GM12878 (cell line): ENCODE results near the gene SBF1. TPM values are rescaled to one million over a fixed set of nuclear protein-coding genes. Genes with fewer than 3 reads are reported as not detected.
A peak's percentile ranks its signal among the peaks of the same experiment; 100 is the strongest.

Source experiments
- ATAC-seq: fragments of 200-7000 bp; cut with Tn5 transposase; 3 replicates; pipeline ENCODE4 v1.9.1; 2020; ENCODE audit warnings: mild to moderate bottlenecking, moderate library complexity
- BruUV-seq: library from RNA; stranded (reverse); fragments of 400-500 nt; replicated peaks from 2 replicates; lab custom pipeline; 2021; lab: Mats Ljungman, UMichigan
- CTCF ChIA-PET: fragments of 300-600 bp; sonication (Branson Sonifier 250); formaldehyde crosslinking; extraction: SDS; loops from one replicate; lab custom pipeline; 2021; ENCODE audit warnings: inconsistent platforms; lab: Yijun Ruan, JAX
- POLR2A ChIA-PET: fragments of 350-600 bp; formaldehyde crosslinking; extraction: SDS; loops from one replicate; lab custom pipeline; 2021; ENCODE audit warnings: inconsistent platforms; lab: Charles Lee
- RAD21 ChIA-PET: fragments of 300-600 bp; sonication (Branson Sonifier 250); formaldehyde crosslinking; loops from one replicate; lab custom pipeline; 2023; ENCODE audit warnings: antibody characterized with exemption; ENCODE audit not compliant: unreplicated experiment; lab: Charles Lee
- SMC1A ChIA-PET: fragments of 300-600 bp; sonication (Branson Sonifier 250); formaldehyde crosslinking; loops from one replicate; lab custom pipeline; 2023; ENCODE audit not compliant: unreplicated experiment, uncharacterized antibody; lab: Charles Lee
- DNase-seq: peaks from one replicate; pipeline ENCODE4 v3.0.0-alpha.2; 2011; ENCODE audit warnings: low read depth, low spot score
- FAIRE-seq: peaks from 3 replicates; lab custom pipeline; 2011; peaks lifted over from hg19 to GRCh38; lab: Jason Lieb, UNC
- H2AFZ ChIP-seq: 2 replicates; pipeline ENCODE4 v1.6.0; 2011; ENCODE audit warnings: low read depth, low read length, control low read depth; ENCODE audit not compliant: control insufficient read depth
- H3K27ac ChIP-seq: 2 replicates; pipeline ENCODE4 v1.5.1; 2011; ENCODE audit warnings: control low read depth; ENCODE audit not compliant: control insufficient read depth, insufficient read depth
- H3K27me3 ChIP-seq, 2 experiments: replicated peaks in 1 of 2; 2 replicates each; pipeline versions ENCODE4 v1.6.0 to v1.6.1; 2011; ENCODE audit warnings: low read length in 1 of 2; ENCODE audit not compliant: control insufficient read depth in 2 of 2, insufficient read depth in 2 of 2
- H3K36me3 ChIP-seq, 2 experiments: 2 replicates each; pipeline ENCODE4 v1.5.1; 2011; ENCODE audit warnings: low read length in 1 of 2; ENCODE audit not compliant: control insufficient read depth in 2 of 2, insufficient read depth in 2 of 2
- H3K4me1 ChIP-seq: 2 replicates; pipeline ENCODE4 v1.6.1; 2011; ENCODE audit warnings: mild to moderate bottlenecking, low read length, moderate library complexity, mixed read lengths; ENCODE audit not compliant: control insufficient read depth, insufficient read depth
- H3K4me2 ChIP-seq: 2 replicates; pipeline ENCODE4 v1.6.0; 2011; ENCODE audit warnings: control low read depth; ENCODE audit not compliant: control insufficient read depth, insufficient read depth
- H3K4me3 ChIP-seq: fragments of 200-600 bp; sonication (generic); 2 replicates; pipeline ENCODE4 v1.5.1; 2016
- H3K79me2 ChIP-seq: 2 replicates; pipeline ENCODE4 v1.6.0; 2011; ENCODE audit warnings: low read length; ENCODE audit not compliant: control insufficient read depth, insufficient read depth
- H3K9ac ChIP-seq: 2 replicates; pipeline ENCODE4 v1.8.0; 2011; ENCODE audit warnings: low read length, control low read depth, mixed read lengths; ENCODE audit not compliant: control insufficient read depth, insufficient read depth
- H3K9me3 ChIP-seq: replicated peaks from 3 replicates; pipeline ENCODE4 v1.5.1; 2011; ENCODE audit warnings: mild to moderate bottlenecking, low read length; ENCODE audit not compliant: control insufficient read depth, insufficient read depth
- H4K20me1 ChIP-seq: 2 replicates; pipeline ENCODE4 v1.6.0; 2011; ENCODE audit not compliant: control insufficient read depth, insufficient read depth
- BACH1 ChIP-seq: fragments of 450-650 bp; IDR thresholded peaks from 2 replicates; pipeline ENCODE4 v1.6.1; 2017; ENCODE audit warnings: mild to moderate bottlenecking, borderline replicate concordance
- E4F1 ChIP-seq: fragments of 450-650 bp; IDR thresholded peaks from 2 replicates; pipeline ENCODE4 v1.6.1; 2018; ENCODE audit warnings: borderline replicate concordance, mild to moderate bottlenecking; ENCODE audit not compliant: partially characterized antibody
- HDAC6 ChIP-seq: fragments of 200-600 bp; sonication (generic); IDR thresholded peaks from one replicate; pipeline ENCODE4 v1.8.0; 2017; ENCODE audit warnings: antibody characterized with exemption; ENCODE audit not compliant: unreplicated experiment
- JUND ChIP-seq: IDR thresholded peaks from 2 replicates; pipeline ENCODE4 v1.6.1; 2012; ENCODE audit warnings: low read depth, mild to moderate bottlenecking, low read length, improper control_type of control experiment, moderate library complexity
- KAT2A ChIP-seq: conservative IDR thresholded peaks from 2 replicates; pipeline ENCODE4 v1.6.1; 2011; ENCODE audit warnings: low read depth, low read length; ENCODE audit not compliant: control insufficient read depth
- MEF2A ChIP-seq: IDR thresholded peaks from 2 replicates; pipeline ENCODE4 v1.6.1; 2011; ENCODE audit warnings: low read depth, mild to moderate bottlenecking, low read length, moderate library complexity; ENCODE audit not compliant: insufficient read depth
- MXI1 ChIP-seq: fragments of 150-350 bp; IDR thresholded peaks from 2 replicates; pipeline ENCODE4 v1.6.1; 2011; ENCODE audit warnings: low read depth, mild to moderate bottlenecking, inconsistent platforms, low read length, improper control_type of control experiment
- POLR2A ChIP-seq: IDR thresholded peaks from 2 replicates; pipeline ENCODE4 v1.6.1; 2011; ENCODE audit warnings: low read depth, mild to moderate bottlenecking, low read length
- POU2F2 ChIP-seq: IDR thresholded peaks from 3 replicates; pipeline ENCODE4 v1.6.1; 2011; ENCODE audit warnings: low read depth, mild to moderate bottlenecking, low read length, borderline replicate concordance
- ZNF687 ChIP-seq: fragments of 450-650 bp; IDR thresholded peaks from 2 replicates; pipeline ENCODE4 v1.6.1; 2017; ENCODE audit warnings: mild to moderate bottlenecking, moderate library complexity
- WGBS: methylation state at CpG from one replicate; pipeline ENCODE4 v1.1.6; 2016; ENCODE audit warnings: low lambda C conversion rate; ENCODE audit not compliant: insufficient replicate concordance, insufficient coverage; ENCODE audit errors: missing lambda C conversion rate; 5-methylcytosine and 5-hydroxymethylcytosine counted together
- in situ Hi-C: fragments of 300-500 bp; cut with MboI; formaldehyde crosslinking; loops from 9 replicates; pipeline ENCODE4 v1.14.3; 2018; ENCODE audit warnings: mixed read lengths
- intact Hi-C: fragments of 100-400 bp; cut with micrococcal nuclease; formaldehyde crosslinking; loops from one replicate; pipeline ENCODE4 v1.14.2; 2022; ENCODE audit not compliant: unreplicated experiment
- polyA plus RNA-seq, 11 experiments: library from polyadenylated mRNA; depleted of rRNA in 4 of 11; unstranded in 6 of 11; stranded (reverse) in 5 of 11; fragments of >200 nt; fragmentation: Nextera tagmentation in 4 of 11; fragmentation: Illumina TruSeq in 1 of 11; extraction: Ambion mirVana in 4 of 11; extraction: Trizol in 1 of 11; gene quantifications; 1 replicate in 1 of 11; 2 replicates in 10 of 11; pipeline versions ENCODE4 v1.2.1 to v1.2.3, GENCODE V29; 2011 to 2016; ENCODE audit warnings: inconsistent platforms in 2 of 11, missing spikeins in 2 of 11, low read depth in 1 of 11
- total RNA-seq, 4 experiments: library from RNA; depleted of rRNA in 3 of 4; stranded (reverse); fragments of >200 nt in 3 of 4; fragmentation: Illumina TruSeq in 1 of 4; extraction: Trizol in 1 of 4; gene quantifications; 2 replicates each; pipeline versions ENCODE4 v1.2.1 to v1.2.3, GENCODE V29; 2013 to 2021

Gene SBF1
- total and polyA plus RNA-seq, 10 of the 15 experiments (the other 5 are each of a cell fraction or from before 2014, with no cell fraction given): 0.23 to 95.0 (median 17.8) TPM

DNA sequence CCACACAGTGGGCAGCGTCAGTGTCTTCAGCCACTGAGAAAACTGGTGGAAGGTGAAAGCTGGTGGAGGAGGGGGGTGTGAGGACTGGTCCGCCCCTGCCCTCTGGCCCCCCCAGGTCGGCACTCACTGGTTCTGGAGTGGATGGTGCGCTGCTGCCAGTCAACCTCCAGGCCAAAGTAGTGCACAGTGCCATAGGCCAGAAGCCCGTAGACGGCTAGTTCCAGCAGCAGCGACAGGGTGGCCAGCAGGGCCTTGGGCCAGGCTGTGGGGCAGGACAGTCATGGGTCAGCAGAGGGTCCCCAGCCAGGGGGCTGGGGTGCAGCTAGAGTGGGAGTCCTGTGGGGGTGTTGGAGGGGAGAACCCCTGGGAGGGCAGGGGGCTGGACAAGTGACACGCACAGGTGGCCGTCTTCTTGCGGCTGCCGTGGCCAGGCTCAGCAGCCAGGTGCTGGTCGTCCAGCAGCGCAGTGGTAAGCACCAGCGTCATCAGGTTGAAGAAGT is 30.5 kb upstream of the SBF1 start:
- H3K4me1 ChIP-seq: peaks cover 9% of the 10 kb centered on the region
- ChIA-PET RAD21 (no interaction called here), SMC1A (no interaction called here), POLR2A (no interaction called here), CTCF (no interaction called here)
- H3K36me3 ChIP-seq: peaks cover 4 to 8% of the 10 kb centered on the region in 2 experiments; a peak in 3 of 4 replicates
- no peak overlapping the region for H3K4me3 ChIP-seq
- intact Hi-C loops (no loop called here), in situ Hi-C loops (no loop called here)
- TF ChIP-seq POLR2A (0 out of 2 replicates have a peak, but pooled peaks have one; percentile 2), BACH1 (no peak), HDAC6 (no peak)
- no peak overlapping the region for H3K9ac ChIP-seq
- no TSS peak for BruUV-seq
- H4K20me1 ChIP-seq: no peaks in the 10 kb centered on the region
- no peaks in the 10 kb centered on the region for H3K27me3 ChIP-seq
- ATAC-seq (no peak), DNase-seq (no peak), FAIRE-seq (no peak)
- WGBS: 91% methylated on average over 14 of the region's 14 CpGs
- no peaks in the 10 kb centered on the region for H3K9me3 ChIP-seq
- H2AFZ ChIP-seq: no peak overlapping the region
- no peak overlapping the region for H3K4me2 ChIP-seq
- no peak overlapping the region for H3K27ac ChIP-seq
- H3K79me2 ChIP-seq: peaks cover 31% of the 10 kb centered on the region

- Histone ChIP-seq H3K27ac (no peak overlapping the region), H4K20me1 (no peaks in the 10 kb centered on the region), H2AFZ (no peak overlapping the region), H3K4me3 (no peak overlapping the region), H3K4me2 (no peak overlapping the region), H3K9ac (no peak overlapping the region), H3K27me3 (no peaks in the 10 kb centered on the region), H3K4me1 (peaks cover 9% of the 10 kb centered on the region), H3K36me3 (peaks cover 4 to 8% of the 10 kb centered on the region in 2 experiments; a peak in 3 of 4 replicates), H3K9me3 (no peaks in the 10 kb centered on the region), H3K79me2 (peaks cover 27% of the 10 kb centered on the region)
- DNase-seq (no peak), FAIRE-seq (no peak), ATAC-seq (no peak)
- POLR2A ChIA-PET: no interaction called here
- no TSS peak for BruUV-seq
- SMC1A ChIA-PET: no interaction called here
- CTCF ChIA-PET: no interaction called here
- 85% methylated on average over 37 of the region's 44 CpGs for WGBS
- in situ Hi-C loops (no loop called here), intact Hi-C loops (no loop called here)
- RAD21 ChIA-PET: no interaction called here
- TF ChIP-seq POU2F2: no peak
- no peak for TF ChIP-seq ZNF687
- TF ChIP-seq MXI1: no peak
- no peak for TF ChIP-seq JUND
- TF ChIP-seq KAT2A: no peak
- TF ChIP-seq MEF2A: no peak
- TF ChIP-seq E4F1: no peak
Observed at GRCh38 chr22:50504369-50505211, 29.8 kb upstream of the SBF1 start.
